CD4-positive, CD25-positive, alpha-beta regulatory T cell (primary cell): ENCODE data around the gene ARHGAP4. TPM values are rescaled to one million over a fixed set of nuclear protein-coding genes. Genes with fewer than 3 reads are reported as not detected.

ENCODE experiments used
- ATAC-seq, 2 donors: fragments of 150-1000 bp; cut with Tn5 transposase; one replicate each; pipeline ENCODE4 v1.10.0; 2021; ENCODE audit warnings: low read depth in 2 of 2, moderate number of reproducible peaks in 2 of 2, moderate library complexity in 1 of 2
- DNase-seq, 3 donors: peaks; one replicate each; pipeline versions ENCODE4 v3.0.0 to v3.0.0-alpha.2; 2012 to 2022; ENCODE audit warnings: mixed read lengths in 1 of 3
- H3K27ac ChIP-seq: one replicate; pipeline ENCODE4 v1.7.0; 2013; ENCODE audit warnings: mild to moderate bottlenecking, low read length; ENCODE audit not compliant: insufficient read depth, poor library complexity, severe bottlenecking
- H3K27me3 ChIP-seq: one replicate; pipeline ENCODE4 v1.7.0; 2013; ENCODE audit warnings: low read length; ENCODE audit not compliant: control insufficient read depth, insufficient read depth
- H3K36me3 ChIP-seq: one replicate; pipeline ENCODE4 v1.7.0; 2013; ENCODE audit warnings: mild to moderate bottlenecking, low read length, moderate library complexity; ENCODE audit not compliant: control insufficient read depth, insufficient read depth
- H3K4me1 ChIP-seq: 2 replicates; pipeline ENCODE4 v1.7.0; 2013; ENCODE audit warnings: mild to moderate bottlenecking, low read length; ENCODE audit not compliant: insufficient read depth, control insufficient read depth, poor library complexity, severe bottlenecking
- H3K4me3 ChIP-seq: one replicate; pipeline ENCODE4 v1.7.0; 2013; ENCODE audit warnings: low read depth, mild to moderate bottlenecking, low read length, moderate library complexity
- H3K9me3 ChIP-seq, 2 experiments: 1 replicate in 1 of 2; 2 replicates in 1 of 2; pipeline ENCODE4 v1.7.0; 2013; ENCODE audit warnings: low read length in 2 of 2, mild to moderate bottlenecking in 1 of 2, moderate library complexity in 1 of 2; ENCODE audit not compliant: control insufficient read depth in 2 of 2
- H3K27ac Mint-ChIP-seq, 3 donors: one replicate each; pipeline ENCODE4 v1.8.0; 2020 to 2022; ENCODE audit warnings: mild to moderate bottlenecking in 3 of 3, mixed read lengths in 3 of 3, moderate library complexity in 2 of 3
- H3K27me3 Mint-ChIP-seq: one replicate; pipeline ENCODE4 v1.8.0; 2022; ENCODE audit warnings: mild to moderate bottlenecking, mixed read lengths
- H3K36me3 Mint-ChIP-seq: one replicate; pipeline ENCODE4 v1.8.0; 2020; ENCODE audit warnings: mixed read lengths
- H3K4me1 Mint-ChIP-seq, 4 donors: one replicate each; pipeline ENCODE4 v1.8.0; 2020 to 2022; ENCODE audit warnings: mixed read lengths in 4 of 4, mild to moderate bottlenecking in 1 of 4
- H3K4me3 Mint-ChIP-seq, 4 donors: one replicate each; pipeline ENCODE4 v1.8.0; 2020 to 2022; ENCODE audit warnings: mild to moderate bottlenecking in 4 of 4, mixed read lengths in 4 of 4, moderate library complexity in 3 of 4
- H3K9me3 Mint-ChIP-seq, 7 donors: one replicate each; pipeline ENCODE4 v1.8.0; 2020 to 2022; ENCODE audit warnings: mixed read lengths in 7 of 7, mild to moderate bottlenecking in 3 of 7, moderate library complexity in 2 of 7
- polyA plus RNA-seq, 4 donors: library from polyadenylated mRNA; unstranded; fragments of 300-500 nt; fragmentation: Illumina TruSeq; gene quantifications; one replicate each; pipeline ENCODE4 v1.2.3, GENCODE V29; 2021
- total RNA-seq: library from RNA; stranded (reverse); gene quantifications from one replicate; pipeline ENCODE4 v1.2.3, GENCODE V29; 2022

Gene ARHGAP4
- total and polyA plus RNA-seq, 5 donors from 2014 or later, result 73.5 to 459 (median 81.2) TPM

- Mint-ChIP-seq H3K4me1 (no peaks in the 10 kb centered on the region), H3K27ac (no peak overlapping the region), H3K9me3 (no peaks in the 10 kb centered on the region), H3K36me3 (no peaks in the 10 kb centered on the region), H3K4me3 (no peak overlapping the region), H3K27me3 (no peaks in the 10 kb centered on the region)
- Histone ChIP-seq H3K9me3 (no peaks in the 10 kb centered on the region), H3K27me3 (no peaks in the 10 kb centered on the region), H3K4me1 (no peaks in the 10 kb centered on the region), H3K27ac (no peak overlapping the region), H3K4me3 (no peak overlapping the region), H3K36me3 (no peaks in the 10 kb centered on the region)
- no peak for ATAC-seq
- no peak for DNase-seq
These were observed 58.9 kb downstream of the ARHGAP4 start for GRCh38 chrX:153867139-153867538.

GRCh38 chrX:153866302-153867019, 59.6 kb downstream of the ARHGAP4 start:
- Histone ChIP-seq H3K27ac (no peak overlapping the region), H3K9me3 (no peaks in the 10 kb centered on the region), H3K4me3 (no peak overlapping the region), H3K4me1 (no peaks in the 10 kb centered on the region), H3K27me3 (no peaks in the 10 kb centered on the region), H3K36me3 (no peaks in the 10 kb centered on the region)
- Mint-ChIP-seq H3K9me3 (no peaks in the 10 kb centered on the region), H3K27me3 (no peaks in the 10 kb centered on the region), H3K36me3 (no peaks in the 10 kb centered on the region), H3K4me3 (no peak overlapping the region), H3K4me1 (no peaks in the 10 kb centered on the region), H3K27ac (no peak overlapping the region)
- DNase-seq, result no peak
- no peak for ATAC-seq

GRCh38 chrX:153865685-153866084, 60.4 kb downstream of the ARHGAP4 start:
- no peak overlapping the region for H3K27ac ChIP-seq
- no peak overlapping the region for H3K4me3 Mint-ChIP-seq
- no peaks in the 10 kb centered on the region for H3K9me3 ChIP-seq
- no peaks in the 10 kb centered on the region for H3K4me1 ChIP-seq
- peaks cover 0 to 3% (median 0%) of the 10 kb centered on the region in 4 donors for H3K4me1 Mint-ChIP-seq
- DNase-seq, result no peak
- no peaks in the 10 kb centered on the region for H3K27me3 Mint-ChIP-seq
- no peak for ATAC-seq
- H3K36me3 Mint-ChIP-seq, result no peaks in the 10 kb centered on the region
- no peaks in the 10 kb centered on the region for H3K36me3 ChIP-seq
- H3K4me3 ChIP-seq, result no peak overlapping the region
- no peak overlapping the region for H3K27ac Mint-ChIP-seq
- no peaks in the 10 kb centered on the region for H3K27me3 ChIP-seq
- no peaks in the 10 kb centered on the region for H3K9me3 Mint-ChIP-seq

- H3K4me1 Mint-ChIP-seq, result peaks cover 0 to 5% (median 0%) of the 10 kb centered on the region in 4 donors
These were observed 60.8 kb downstream of the ARHGAP4 start for GRCh38 chrX:153865321-153865580.

GRCh38 chrX:153864561-153865320, 61.3 kb downstream of the ARHGAP4 start:
- H3K9me3 Mint-ChIP-seq, result no peaks in the 10 kb centered on the region
- Histone ChIP-seq H3K4me3 (no peak overlapping the region), H3K9me3 (no peaks in the 10 kb centered on the region), H3K36me3 (no peaks in the 10 kb centered on the region), H3K4me1 (no peaks in the 10 kb centered on the region), H3K27me3 (no peaks in the 10 kb centered on the region), H3K27ac (no peak overlapping the region)
- H3K27me3 Mint-ChIP-seq, result no peaks in the 10 kb centered on the region
- DNase-seq, result no peak
- ATAC-seq, result no peak
- H3K4me3 Mint-ChIP-seq, result no peak overlapping the region
- no peak overlapping the region for H3K27ac Mint-ChIP-seq
- peaks cover 0 to 5% (median 0%) of the 10 kb centered on the region in 4 donors for H3K4me1 Mint-ChIP-seq
- H3K36me3 Mint-ChIP-seq, result no peaks in the 10 kb centered on the region

More at GRCh38 chrX:153865321-153865580, 60.8 kb downstream of the ARHGAP4 start:
- no peaks in the 10 kb centered on the region for H3K4me1 ChIP-seq
- no peak for ATAC-seq
- no peaks in the 10 kb centered on the region for H3K27me3 ChIP-seq
- Mint-ChIP-seq H3K27ac (no peak overlapping the region), H3K4me3 (no peak overlapping the region), H3K9me3 (no peaks in the 10 kb centered on the region), H3K36me3 (no peaks in the 10 kb centered on the region), H3K27me3 (no peaks in the 10 kb centered on the region)
- no peaks in the 10 kb centered on the region for H3K36me3 ChIP-seq
- no peak overlapping the region for H3K4me3 ChIP-seq
- H3K9me3 ChIP-seq, result no peaks in the 10 kb centered on the region
- no peak for DNase-seq
- no peak overlapping the region for H3K27ac ChIP-seq

GRCh38 chrX:153864101-153864500, 62.0 kb downstream of the ARHGAP4 start:
- H3K4me3 ChIP-seq, result no peak overlapping the region
- DNase-seq, result no peak
- H3K9me3 ChIP-seq, result no peaks in the 10 kb centered on the region
- ATAC-seq, result no peak
- H3K4me3 Mint-ChIP-seq, result no peak overlapping the region
- H3K4me1 ChIP-seq, result no peaks in the 10 kb centered on the region
- H3K27me3 ChIP-seq, result no peaks in the 10 kb centered on the region
- H3K27me3 Mint-ChIP-seq, result no peaks in the 10 kb centered on the region
- H3K27ac Mint-ChIP-seq, result no peak overlapping the region
- H3K27ac ChIP-seq, result no peak overlapping the region
- H3K36me3 Mint-ChIP-seq, result no peaks in the 10 kb centered on the region
- peaks cover 0 to 5% (median 0%) of the 10 kb centered on the region in 4 donors for H3K4me1 Mint-ChIP-seq
- no peaks in the 10 kb centered on the region for H3K9me3 Mint-ChIP-seq
- H3K36me3 ChIP-seq, result no peaks in the 10 kb centered on the region

GRCh38 chrX:153863251-153863991, 62.6 kb downstream of the ARHGAP4 start:
- Histone ChIP-seq H3K9me3 (no peaks in the 10 kb centered on the region), H3K4me3 (no peak overlapping the region), H3K4me1 (no peaks in the 10 kb centered on the region), H3K36me3 (no peaks in the 10 kb centered on the region), H3K27ac (no peak overlapping the region), H3K27me3 (no peaks in the 10 kb centered on the region)
- Mint-ChIP-seq H3K4me1 (peaks cover 0 to 5% (median 0%) of the 10 kb centered on the region in 4 donors), H3K4me3 (no peak overlapping the region), H3K9me3 (no peaks in the 10 kb centered on the region), H3K27ac (no peak overlapping the region), H3K27me3 (no peaks in the 10 kb centered on the region), H3K36me3 (no peaks in the 10 kb centered on the region)
- ATAC-seq, result no peak
- DNase-seq, result no peak
